Measurements from ENCODE around the gene PEX26.
A peak's percentile ranks its signal among the peaks of the same experiment; 100 is the strongest.
"Not testable (repeated sequence)": the region's sequence is repeated elsewhere in the genome, so short reads cannot be mapped to it uniquely, and the experiment has no call there.

PEX26 gene

DNA sequence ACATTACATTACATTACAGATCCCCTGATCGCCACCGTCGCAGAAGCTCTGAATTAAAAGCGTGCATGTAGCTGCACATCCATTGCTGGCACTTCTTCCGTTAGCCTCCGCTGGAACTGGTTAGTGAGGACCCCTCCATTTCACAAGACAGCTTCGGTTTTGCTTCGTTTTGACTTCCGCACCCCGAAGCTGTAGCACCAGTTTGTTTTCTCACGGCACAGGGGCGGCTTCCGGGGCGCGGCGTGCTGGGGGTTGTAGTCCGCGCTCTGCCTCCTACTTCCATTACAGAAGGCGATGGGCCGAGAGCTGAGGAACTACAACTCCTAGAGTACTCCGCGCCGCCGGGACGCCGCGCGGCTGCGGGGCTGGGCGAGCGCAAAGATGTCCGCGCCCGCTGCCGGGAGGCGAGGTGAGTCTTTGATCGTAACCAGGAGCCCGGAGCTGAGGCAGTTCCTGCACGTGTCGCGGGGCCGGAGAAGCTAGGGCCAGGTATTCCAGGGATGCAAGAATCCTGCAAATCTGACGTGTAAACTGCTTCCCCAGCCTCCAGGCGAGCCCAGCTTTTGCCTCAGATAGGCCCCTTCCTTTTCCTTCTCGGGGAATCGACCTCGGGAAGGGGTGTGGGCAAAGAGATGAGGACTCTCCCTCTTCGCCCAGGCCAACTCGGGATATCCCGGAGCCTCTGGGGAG lies at the start of gene PEX26:
Gene PEX26, plus strand, starts transcription at position 352 of the 690 bp plus-strand sequence. CDS start 387 bp downstream, outside the sequence.
- peak; percentile 99 for DNase-seq

DNA sequence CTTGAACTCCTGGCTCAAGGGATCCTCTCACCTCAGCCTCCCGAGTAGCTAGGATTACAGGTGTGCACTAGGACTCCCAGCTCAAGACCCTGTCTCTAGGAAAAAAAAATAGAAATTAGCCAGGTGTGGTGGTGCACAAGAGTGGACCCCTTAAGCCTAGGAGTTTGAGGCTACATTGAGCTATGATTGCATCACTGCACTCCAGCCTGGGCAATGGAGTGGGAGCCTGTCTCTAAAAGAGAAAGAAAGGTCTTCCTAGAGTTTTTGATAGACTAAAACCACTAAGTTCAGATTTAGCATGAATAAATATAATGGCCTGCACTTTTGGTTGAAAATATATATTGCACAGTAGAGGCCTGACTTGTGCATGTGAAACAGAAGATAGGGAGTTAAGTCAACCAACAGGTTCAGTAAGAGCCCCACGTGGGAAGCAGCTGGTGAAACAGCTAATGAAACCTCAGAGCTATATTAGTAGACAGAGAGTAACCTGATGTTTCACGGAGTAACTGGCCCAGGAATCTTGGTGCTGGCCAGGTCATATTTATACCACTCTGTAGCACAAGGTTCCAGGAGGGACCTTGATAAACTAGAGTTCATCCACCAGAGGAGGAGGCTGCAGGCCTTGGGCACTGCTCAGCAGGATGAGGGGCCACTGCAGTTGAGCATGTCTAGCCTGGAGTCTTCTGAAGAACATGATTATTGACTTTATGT lies 48.8 kb upstream of the PEX26 start:
- DNase-seq = no peak

DNA sequence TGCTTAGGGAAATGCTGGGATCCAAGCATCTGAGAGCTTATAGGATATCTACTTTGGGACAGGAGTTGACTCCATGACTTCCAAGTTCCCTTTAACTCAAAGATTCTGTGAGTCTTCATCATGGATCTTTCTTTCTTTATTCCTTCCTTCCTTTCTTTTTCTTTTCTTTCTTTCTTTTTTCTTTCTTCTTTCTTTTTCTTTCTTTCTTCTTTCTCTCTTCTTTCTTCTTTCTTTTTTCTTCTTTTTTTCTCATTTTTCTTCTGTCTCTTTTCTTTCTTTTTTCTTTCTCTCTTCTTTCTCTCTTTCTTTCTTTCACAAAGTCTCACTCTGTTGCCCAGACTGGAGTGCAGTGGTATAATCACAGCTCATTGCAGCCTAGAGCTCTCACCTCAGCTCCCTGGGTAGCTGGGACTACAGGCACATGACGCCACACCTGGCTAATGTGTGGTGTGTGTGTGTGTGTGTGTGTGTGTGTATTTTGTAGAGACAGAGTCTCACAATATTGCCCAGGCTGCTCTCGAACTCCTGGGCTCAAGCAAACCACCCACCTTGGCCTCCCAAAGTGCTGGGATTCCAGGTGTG lies 48.0 kb upstream of the PEX26 start:
- DNase-seq = no peak

DNA sequence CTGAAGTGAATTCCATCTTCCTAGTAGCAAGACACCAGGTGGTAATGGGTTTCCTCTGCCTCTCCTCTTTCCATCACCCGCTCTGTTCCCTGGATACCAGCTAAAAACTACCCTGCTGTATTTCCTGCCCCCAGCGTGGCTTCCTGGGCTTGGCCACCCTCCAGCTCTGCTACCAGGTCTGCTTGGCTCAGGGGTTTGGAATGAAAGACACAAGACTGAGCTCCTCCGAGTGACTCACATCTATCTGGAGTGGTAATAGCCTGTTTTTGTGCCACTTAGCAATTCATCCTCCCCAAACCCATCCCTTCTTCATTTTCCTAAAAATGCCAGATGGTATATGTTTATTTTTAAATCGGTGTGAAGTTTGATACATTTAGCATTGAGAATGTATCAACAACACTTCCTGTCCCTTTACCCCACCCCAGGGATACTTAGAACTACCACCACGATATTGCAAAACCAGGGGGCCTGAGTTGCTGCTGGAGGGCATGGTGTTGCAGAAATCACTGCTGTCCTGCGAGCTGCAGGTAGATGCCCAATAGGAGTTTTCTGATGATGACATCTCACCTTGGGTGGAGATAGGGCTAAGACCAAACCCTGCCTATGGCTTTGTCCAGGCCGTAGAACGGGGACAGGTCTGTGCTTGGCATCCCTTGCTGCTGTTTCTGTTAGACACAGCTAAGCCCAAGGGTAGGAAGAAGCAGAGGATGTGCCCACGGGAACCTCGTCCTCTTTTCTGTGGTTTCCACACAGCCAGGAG lies 45.9 kb upstream of the PEX26 start:
- DNase-seq = no peak

DNA sequence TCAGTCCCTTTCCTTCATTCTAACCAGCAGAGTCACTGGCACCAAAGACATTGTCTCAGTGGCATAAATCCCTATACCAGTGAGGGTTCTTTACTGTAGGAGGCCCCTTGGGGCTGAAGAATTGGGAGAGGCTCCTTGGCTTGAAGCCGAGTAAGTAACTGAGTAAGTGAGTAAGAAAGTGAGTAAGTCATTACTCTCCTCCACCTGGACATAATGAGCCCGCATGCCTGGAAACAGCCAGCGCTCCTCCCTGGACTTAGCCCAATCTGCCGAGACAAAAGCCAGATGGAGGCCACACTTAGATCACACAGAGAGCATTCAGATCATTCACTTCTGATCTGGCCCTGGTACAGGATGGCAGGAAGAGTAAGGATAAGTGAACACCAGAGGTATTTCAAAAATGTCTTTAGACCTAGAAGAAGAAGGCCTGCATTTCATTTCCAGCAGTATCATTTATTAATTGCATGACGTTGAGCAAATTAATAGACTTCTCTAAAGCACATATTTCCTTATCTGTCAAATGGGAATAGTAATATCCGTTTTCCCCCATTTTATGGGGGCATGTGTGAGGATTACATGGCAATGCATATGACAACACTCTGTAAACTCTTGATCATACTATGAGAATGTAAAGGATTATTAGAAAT lies 45.2 kb upstream of the PEX26 start:
- DNase-seq = no peak

DNA sequence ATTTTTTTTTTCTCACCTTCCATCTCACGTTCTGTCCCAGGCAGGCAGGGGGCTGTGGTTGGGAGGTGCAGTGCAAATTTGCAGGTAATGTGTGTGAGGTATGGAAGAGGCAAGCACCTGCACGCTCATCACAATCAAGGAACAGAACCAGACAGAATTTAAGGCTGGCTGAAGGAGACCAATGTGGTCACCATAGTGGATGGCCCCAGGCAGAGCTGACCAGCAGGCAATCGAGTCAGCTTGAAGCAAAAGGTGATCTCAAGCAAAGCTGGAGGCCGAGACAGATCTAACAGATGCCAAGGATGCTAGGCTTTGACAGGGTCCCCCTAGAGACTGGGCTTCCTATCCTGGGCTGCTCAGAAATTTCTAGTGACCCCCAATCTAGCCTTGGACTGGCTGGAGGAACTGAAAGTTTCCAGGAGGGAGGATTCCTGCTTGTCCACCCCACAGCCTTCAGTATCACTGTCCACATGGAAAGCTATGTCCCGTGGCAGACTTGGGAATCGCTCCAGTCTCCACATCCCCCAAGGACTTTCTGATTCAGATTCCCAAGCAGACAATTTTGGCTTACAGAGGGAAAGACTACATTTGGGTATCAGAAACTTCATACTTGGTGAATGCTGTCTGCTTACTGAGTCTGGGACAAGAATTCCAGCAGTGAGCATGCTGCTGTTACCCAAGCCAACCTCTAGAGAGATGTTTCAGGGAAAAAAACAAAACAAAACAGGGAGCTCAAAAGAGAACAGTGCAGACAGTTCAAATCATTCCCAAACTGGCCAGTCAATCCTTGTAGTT lies 44.4 kb upstream of the PEX26 start:
- no peak for DNase-seq

DNA sequence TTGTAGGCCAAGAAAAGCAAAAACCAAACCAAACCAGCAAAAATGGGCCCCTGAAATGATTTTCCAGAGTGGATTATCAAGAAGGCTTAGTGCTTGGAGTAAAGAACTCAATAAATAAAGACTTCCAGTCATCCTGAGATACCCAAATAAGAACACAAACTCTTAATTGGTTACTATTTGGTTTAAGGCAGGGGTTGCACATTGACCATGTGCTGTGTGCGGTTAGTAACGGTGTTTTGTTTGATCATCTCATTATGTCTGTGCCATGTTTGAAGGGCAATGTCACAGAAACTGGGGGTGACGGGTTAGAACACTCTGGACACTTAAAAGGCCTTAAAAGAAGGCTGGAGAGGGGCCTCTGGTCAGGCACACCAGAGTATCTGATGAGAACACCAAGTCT lies 43.7 kb upstream of the PEX26 start:
- no peak for DNase-seq

DNA sequence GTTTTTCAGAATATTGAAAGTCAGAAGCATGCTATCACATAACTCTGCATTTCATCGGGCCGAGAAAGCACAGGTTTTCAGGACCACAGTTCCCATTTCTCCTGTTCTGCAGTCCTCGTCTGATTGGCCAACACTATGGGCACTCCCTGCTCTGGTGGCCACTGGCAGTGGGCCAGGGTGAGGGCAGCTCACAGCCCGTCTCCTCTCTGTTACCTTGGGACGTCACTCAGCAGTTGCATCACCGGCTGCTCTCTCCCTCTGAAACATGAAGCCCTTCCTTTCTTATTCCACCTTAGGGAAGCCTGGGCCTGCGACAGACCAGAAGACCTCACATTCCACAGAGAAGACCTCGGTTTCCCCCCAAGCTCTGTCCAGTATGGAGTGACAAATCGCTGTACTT lies 42.0 kb upstream of the PEX26 start:
- DNase-seq = no peak

DNA sequence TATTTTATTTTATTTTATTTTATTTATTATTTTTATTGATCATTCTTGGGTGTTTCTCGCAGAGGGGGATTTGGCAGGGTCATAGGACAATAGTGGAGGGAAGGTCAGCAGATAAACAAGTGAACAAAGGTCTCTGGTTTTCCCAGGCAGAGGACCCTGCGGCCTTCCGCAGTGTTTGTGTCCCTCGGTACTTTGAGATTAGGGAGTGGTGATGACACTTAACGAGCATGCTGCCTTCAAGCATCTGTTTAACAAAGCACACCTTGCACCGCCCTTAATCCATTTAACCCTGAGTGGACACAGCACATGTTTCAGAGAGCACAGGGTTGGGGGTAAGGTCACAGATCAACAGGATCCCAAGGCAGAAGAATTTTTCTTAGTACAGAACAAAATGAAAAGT lies 36.9 kb upstream of the PEX26 start:
- not testable (repeated sequence) for DNase-seq

DNA sequence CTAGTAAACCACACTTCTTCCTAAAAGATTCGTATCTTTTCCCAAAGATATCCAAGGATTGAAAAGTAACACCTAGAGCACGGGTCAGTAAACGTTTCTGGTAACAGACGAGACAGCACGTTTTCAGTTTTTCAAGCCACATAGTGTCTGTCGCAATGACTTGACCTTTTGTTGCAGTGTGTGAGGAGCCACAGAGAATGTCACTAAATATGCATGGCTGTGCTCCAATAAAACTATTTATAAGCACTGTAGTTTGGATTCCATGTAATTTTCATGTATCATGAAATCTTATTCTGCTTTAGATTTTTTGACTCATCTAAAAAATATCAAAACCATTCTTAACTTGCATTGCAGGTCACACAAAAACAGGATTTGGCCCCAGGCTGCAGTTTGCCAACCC lies 35.1 kb upstream of the PEX26 start:
- peak; percentile 20 for DNase-seq

DNA sequence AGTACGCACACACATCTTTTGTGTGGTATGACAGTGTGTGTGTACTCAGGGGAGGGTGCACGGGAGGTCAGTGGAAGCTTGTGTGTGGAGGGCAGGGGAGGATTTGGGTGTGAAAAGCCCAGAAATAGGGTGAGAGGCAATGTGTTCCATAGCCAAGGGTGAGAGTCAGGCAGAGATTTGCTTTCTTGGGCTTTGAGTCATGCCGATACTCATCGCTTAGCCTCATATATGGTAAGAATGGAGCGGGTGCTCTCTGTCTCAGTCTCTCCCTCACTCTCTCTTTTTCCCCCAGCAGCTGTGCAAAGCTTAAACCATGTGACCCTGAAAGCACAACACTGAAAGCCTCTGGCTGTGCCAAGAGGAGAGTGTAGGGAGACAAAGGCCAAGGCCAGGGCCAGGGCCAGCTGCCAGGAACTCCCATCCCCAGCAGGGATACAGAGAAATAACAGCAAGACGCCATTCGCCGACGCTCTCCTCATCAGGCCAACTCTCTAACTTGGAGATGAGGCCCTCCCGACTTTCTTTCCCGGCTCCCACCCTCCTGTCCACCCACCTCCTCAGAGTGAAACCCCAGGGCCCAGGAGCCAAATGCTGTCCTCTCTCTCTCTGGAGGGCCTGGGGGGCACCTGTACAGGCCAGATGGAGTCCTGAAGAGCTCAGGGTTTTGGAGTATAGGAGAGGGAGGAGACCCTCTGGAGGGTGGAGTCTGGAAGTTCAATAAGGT lies 33.1 kb upstream of the PEX26 start:
- DNase-seq = no peak

DNA sequence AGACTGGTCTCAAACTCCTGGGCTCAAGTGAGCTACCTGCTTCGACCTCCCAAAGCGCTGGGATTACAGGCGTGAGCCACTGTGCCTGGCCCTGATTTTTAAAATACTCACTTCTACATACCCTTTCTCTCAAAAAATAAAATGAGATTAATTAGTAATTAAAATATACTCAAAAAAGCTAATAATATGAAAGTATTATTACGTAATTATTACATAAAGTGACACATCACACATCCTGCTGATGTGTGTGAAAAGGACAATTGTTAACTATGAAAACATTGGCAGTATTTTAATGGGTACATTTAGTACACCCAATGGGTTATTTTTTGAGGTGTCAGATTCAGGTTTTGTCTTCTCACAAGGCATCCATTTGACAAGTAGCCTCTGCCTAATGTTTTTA lies 32.0 kb upstream of the PEX26 start:
- DNase-seq = no peak

DNA sequence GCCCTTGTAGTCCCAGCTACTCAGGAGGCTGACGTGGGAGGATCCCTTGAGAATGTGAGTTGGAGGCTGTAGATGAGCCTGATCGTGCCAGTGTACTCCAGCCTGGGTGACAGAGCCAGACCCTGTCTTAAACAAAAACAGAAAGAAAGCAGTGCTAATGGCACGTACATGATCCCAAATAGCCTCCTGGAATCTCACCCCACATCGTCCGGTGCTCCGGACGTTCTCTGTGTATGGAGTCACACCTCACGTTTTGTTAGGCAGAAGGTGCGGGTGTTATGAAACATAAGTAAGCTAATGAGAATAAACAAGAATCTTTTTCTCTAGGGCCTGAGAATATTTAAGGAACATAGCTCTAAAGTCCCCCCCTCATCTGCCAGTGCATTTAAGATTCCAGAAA lies 29.7 kb upstream of the PEX26 start:
- DNase-seq = no peak

DNA sequence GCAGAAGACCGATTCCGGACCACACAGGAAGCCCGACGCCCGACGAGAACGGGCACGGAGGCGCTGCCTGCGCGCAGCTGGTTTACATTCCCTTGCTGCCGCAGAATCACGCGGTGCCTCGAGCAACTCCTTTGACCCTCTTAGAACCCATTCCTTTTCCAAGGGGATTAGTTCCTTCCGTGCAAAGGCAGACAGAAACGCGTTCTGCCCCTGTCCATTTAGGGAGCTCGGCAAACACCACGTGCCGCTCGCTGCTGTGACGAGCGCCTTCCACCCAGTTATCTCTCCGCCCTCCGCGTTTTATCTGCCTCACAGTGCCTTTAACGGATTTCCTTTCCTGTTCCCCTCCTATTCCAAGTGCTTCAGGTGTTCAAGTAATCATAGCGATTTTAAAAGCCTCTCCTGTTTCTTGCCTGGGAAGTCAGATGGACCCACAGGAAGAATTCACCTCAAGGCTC lies 29.3 kb upstream of the PEX26 start:
- DNase-seq = peak; percentile 30

DNA sequence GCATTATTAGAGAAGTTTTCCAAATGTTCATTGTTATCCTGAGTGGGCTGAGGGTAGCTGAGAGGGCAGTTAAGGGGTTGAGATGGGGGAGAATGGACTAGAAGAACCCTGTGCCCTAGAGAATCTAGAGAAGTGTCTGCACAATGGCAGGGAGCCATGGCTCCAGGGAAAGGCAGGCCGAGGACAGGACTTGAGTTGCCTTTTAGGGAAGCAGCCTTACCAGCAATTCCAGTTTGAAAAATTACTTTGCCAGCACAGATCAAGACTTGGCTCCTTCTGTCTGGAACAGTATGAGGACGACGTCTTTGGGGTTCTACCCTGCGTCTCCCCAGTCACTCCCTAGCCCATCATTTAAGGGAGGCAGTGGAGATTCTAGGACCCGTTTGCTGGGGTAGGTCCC lies 27.7 kb upstream of the PEX26 start:
- no peak for DNase-seq

DNA sequence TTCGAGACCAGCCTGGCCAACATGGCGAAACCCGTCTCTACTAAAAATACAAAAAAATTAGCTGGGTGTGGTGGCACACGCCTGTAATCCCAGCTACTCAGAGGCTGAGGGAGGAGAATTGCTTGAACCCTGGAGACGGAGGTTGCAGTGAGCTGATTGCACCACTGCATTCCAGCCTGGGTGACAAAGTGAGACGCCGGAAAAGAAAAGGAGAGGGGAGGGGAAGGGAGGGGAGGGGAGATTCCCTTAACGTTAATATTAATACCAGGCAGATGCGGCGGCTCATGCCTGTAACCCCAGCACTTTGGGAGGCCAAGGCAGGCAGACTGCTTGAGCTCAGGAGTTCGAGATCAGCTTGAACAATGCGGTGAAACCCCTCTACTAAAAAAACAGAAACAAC lies 26.7 kb upstream of the PEX26 start:
- DNase-seq = not testable (repeated sequence)

DNA sequence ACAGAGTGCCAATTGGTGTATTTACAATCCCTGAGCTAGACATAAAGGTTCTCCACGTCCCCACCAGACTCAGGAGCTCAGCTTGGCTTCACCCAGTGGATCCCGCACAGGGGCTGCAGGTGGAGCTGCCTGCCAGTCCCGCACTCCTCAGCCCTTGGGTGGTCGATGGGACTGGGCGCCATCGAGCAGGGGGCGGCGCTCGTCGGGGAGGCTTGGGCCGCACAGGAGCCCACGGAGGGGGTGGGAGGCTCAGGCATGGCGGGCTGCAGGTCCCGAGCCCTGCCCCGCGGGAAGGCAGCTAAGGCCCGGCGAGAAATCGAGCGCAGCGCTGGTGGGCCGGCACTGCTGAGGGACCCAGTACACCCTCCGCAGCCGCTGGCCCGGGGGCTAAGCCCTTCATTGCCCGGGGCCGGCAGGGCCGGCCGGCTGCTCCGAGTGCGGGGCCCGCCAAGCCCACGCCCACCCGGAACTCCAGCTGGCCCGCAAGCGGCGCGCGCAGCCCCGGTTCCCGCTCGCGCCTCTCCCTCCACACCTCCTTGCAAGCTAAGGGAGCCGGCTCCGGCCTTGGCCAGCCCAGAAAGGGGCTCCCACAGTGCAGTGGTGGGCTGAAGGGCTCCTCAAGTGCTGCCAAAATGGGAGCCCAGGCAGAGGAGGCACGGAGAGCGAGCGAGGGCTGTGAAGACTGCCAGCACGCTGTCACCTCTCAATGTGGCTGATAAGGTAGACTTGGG lies 24.4 kb upstream of the PEX26 start:
- DNase-seq = not testable (repeated sequence)

DNA sequence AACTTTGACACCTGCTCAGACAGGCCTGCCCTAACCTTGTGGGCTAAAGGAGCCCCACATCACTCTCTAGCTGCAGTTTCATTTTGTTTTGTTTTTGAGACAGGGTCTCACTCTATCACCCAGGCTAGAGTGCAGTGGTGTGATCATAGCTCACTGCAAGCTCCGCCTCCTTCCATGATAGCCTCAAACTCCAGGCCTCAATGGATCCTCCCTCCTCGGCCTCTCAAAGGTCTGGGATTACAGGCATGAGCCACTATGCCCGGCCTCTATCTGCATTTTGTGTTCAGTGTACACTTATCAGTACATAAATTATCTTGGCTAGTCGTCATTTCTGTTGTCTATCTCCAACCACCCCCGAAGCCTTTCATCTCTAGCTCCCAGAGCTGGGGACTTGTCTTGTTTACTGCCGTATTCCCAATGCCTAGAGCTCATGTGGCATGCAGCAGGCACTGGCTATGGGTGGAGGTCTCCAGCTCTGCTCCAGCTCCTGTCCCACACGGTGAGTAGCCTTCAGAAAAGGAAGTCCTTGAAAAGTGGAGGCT lies 22.1 kb upstream of the PEX26 start:
- no peak for DNase-seq

DNA sequence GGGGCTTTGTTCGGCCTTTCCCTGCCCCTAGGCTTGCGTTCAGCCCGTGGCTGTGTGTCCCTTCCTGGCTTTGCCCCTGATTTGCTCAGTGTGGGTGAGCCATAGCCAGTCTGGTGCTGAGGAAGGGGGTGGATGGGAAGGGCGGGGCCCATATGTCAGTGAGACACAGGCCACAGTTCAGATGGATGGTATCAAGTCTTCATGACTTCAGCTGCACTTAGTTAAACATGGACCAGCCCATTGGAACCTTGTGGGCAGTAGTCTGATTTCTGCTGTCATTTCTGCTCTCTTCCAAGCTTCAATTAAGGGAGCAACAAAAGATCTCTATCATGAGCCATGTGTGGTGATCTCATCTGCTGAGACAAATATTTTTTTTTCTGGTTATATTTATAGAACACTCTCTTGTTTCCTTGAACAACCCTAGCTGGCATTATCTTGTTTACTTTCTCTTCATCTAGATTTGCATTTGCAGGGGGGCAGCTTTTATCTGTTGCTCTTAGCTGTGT lies 21.6 kb upstream of the PEX26 start:
- peak; percentile 69 for DNase-seq
